ENCODE measurements around the gene FYN. TPM values are rescaled to one million over a fixed set of nuclear protein-coding genes. Genes with fewer than 3 reads are reported as not detected.

FYN gene
- total RNA-seq, 1 donor from 2014 or later, result 474 TPM

DNA sequence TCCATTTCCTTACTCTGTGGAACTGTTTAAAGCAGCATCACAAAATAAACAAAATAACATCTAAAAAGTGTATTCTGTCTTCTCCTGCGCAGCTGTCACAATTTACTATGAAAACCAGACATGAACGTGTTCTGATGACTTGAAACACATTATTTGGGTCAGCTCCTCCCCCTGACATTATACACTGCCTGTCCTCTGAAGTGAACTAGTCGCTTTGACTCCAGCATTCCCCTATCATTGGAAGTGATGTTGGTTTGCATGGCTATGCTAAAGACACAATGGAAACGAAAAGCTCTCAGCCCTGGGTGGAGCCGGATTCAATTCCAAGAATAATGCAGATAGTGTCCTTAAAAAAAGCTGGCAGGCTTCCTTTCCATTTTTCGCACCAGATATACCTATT lies 125.9 kb downstream of the FYN start:
- DNase-seq (ENCODE audit: low spot score), result no peak
- peaks cover 37% of the 10 kb centered on the region for H3K36me3 Mint-ChIP-seq (ENCODE audit: low read depth, unreplicated experiment)
- no peaks in the 10 kb centered on the region for H3K9me3 Mint-ChIP-seq (ENCODE audit: unreplicated experiment)
- peaks cover 75% of the 10 kb centered on the region for H3K4me1 Mint-ChIP-seq (ENCODE audit: unreplicated experiment)
- H3K27ac Mint-ChIP-seq (ENCODE audit: unreplicated experiment), result peak overlapping the region; percentile 74
- H3K27me3 Mint-ChIP-seq (ENCODE audit: unreplicated experiment), result peaks cover 2% of the 10 kb centered on the region
- no peak overlapping the region for H3K4me3 Mint-ChIP-seq (ENCODE audit: unreplicated experiment)
- TF ChIP-seq, protein P1, sequence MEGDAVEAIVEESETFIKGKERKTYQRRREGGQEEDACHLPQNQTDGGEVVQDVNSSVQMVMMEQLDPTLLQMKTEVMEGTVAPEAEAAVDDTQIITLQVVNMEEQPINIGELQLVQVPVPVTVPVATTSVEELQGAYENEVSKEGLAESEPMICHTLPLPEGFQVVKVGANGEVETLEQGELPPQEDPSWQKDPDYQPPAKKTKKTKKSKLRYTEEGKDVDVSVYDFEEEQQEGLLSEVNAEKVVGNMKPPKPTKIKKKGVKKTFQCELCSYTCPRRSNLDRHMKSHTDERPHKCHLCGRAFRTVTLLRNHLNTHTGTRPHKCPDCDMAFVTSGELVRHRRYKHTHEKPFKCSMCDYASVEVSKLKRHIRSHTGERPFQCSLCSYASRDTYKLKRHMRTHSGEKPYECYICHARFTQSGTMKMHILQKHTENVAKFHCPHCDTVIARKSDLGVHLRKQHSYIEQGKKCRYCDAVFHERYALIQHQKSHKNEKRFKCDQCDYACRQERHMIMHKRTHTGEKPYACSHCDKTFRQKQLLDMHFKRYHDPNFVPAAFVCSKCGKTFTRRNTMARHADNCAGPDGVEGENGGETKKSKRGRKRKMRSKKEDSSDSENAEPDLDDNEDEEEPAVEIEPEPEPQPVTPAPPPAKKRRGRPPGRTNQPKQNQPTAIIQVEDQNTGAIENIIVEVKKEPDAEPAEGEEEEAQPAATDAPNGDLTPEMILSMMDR (IDR thresholded peaks at IDR 0.05; ENCODE audit: unreplicated experiment), result no peak

DNA sequence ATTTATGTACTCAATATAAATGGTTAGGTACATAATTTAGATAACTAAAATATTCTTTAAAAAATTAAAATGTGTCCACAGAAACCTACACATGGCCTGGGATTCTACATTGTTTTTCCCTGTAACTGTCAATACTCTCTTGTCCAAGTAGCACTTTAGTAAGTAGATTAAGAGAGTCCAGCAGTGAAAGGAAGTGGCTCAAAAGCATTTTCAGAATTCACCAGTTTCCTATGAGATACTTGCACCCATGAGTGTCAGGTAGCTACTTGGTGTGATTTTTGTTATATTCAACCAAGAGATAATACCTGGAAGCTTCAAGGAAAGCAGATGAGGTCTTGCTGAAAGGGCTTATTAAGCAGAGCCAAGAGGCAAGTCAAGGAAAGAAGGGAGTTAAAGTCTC lies 126.3 kb downstream of the FYN start:
- H3K4me1 Mint-ChIP-seq (ENCODE audit: unreplicated experiment), result peaks cover 71% of the 10 kb centered on the region
- H3K27me3 Mint-ChIP-seq (ENCODE audit: unreplicated experiment), result peaks cover 2% of the 10 kb centered on the region
- H3K4me3 Mint-ChIP-seq (ENCODE audit: unreplicated experiment), result no peak overlapping the region
- DNase-seq (ENCODE audit: low spot score), result no peak
- H3K27ac Mint-ChIP-seq (ENCODE audit: unreplicated experiment), result peak overlapping the region; percentile 28
- TF ChIP-seq, protein P1 (IDR thresholded peaks at IDR 0.05; ENCODE audit: unreplicated experiment), result no peak
- H3K9me3 Mint-ChIP-seq (ENCODE audit: unreplicated experiment), result no peaks in the 10 kb centered on the region
- peaks cover 33% of the 10 kb centered on the region for H3K36me3 Mint-ChIP-seq (ENCODE audit: low read depth, unreplicated experiment)

DNA sequence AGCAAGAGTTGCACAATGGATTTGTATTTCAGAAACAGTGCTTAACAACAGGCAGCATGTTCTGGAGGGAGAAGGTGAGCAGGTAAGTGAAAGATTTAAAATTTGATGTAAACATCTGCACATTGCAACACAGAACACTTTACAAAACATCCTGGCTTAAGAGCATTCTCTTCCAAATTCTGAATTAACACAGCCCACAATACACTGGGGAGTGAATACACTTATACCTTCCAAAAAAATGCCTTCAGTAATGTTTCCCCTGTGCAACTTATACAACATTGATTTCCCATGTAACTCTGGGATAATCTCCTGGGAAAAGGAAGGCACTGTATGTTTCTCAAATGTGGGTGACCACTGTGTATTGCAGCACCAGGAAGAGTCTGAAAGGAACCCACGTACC lies 127.6 kb downstream of the FYN start:
- Mint-ChIP-seq H3K4me1 (ENCODE audit: unreplicated experiment) (peaks cover 62% of the 10 kb centered on the region), H3K27me3 (ENCODE audit: unreplicated experiment) (peaks cover 2% of the 10 kb centered on the region), H3K4me3 (ENCODE audit: unreplicated experiment) (peak overlapping the region; percentile 14), H3K36me3 (ENCODE audit: low read depth, unreplicated experiment) (peaks cover 38% of the 10 kb centered on the region), H3K27ac (ENCODE audit: unreplicated experiment) (no peak overlapping the region), H3K9me3 (ENCODE audit: unreplicated experiment) (no peaks in the 10 kb centered on the region)
- no peak for DNase-seq (ENCODE audit: low spot score)
- TF ChIP-seq, protein P1 (IDR thresholded peaks at IDR 0.05; ENCODE audit: unreplicated experiment), result no peak

DNA sequence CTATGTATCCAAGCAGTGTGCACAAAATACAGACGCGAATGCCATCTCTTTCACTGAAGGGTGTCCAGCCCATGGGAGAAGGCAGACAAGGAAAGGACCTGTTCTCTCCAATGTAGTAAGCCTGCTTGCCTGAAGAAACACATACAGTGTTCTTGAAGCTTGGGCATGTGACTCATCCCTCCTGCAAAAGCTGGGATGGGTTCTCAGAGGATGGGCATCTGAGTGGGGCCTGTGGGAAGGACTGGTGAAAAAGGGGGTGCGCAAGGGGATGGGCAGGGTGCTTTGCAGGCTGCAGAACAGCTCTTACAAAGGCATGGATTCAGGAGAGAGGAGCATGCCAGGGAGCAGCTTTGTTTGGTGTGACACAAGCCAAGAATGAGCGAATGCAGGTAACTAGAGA lies 128.1 kb downstream of the FYN start:
- peaks cover 5% of the 10 kb centered on the region for H3K27me3 Mint-ChIP-seq (ENCODE audit: unreplicated experiment)
- peaks cover 58% of the 10 kb centered on the region for H3K4me1 Mint-ChIP-seq (ENCODE audit: unreplicated experiment)
- H3K36me3 Mint-ChIP-seq (ENCODE audit: low read depth, unreplicated experiment), result peaks cover 37% of the 10 kb centered on the region
- TF ChIP-seq, protein P1 (IDR thresholded peaks at IDR 0.05; ENCODE audit: unreplicated experiment), result no peak
- no peak overlapping the region for H3K27ac Mint-ChIP-seq (ENCODE audit: unreplicated experiment)
- DNase-seq (ENCODE audit: low spot score), result no peak
- peak overlapping the region; percentile 14 for H3K4me3 Mint-ChIP-seq (ENCODE audit: unreplicated experiment)
- H3K9me3 Mint-ChIP-seq (ENCODE audit: unreplicated experiment), result no peaks in the 10 kb centered on the region

DNA sequence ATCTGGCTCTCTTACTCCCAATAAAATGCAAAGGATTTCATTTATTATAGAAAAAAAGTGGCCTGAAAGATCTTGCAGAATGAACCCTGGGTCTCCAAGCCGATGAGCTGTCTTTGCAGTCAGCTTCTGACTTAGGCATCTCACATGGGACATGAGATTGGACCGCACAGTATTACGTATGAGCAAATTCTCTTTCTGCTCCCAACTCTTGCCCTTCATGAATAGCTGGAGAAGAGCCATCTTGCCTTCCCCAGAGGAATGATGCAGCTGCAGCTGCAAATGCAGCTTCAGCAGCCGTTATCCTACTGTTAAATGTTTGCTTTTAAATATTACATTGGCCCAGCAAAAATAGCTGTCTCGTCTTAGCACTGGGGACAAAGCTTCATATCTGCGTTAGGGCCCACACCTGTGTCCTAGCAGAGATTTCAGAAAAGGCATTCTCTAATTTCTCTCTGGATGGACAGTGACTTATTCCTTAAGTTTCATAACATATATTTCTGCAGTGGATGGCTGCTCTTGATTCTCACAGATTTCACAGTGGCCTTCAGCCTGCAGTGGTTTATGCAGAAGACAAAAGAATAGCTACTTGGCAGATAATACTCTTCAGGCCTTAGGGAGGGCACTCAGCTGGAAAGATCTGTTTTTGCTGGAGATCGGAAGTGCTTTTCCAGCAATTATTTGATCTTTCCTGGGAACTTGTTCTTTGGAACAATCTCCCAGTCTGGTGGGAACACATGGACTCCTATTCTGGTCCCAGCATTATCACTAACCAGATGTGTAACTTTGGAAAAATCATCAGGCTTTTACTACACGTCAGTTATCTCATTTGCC lies 129.2 kb downstream of the FYN start:
- Mint-ChIP-seq H3K27ac (ENCODE audit: unreplicated experiment) (no peak overlapping the region), H3K27me3 (ENCODE audit: unreplicated experiment) (peaks cover 5% of the 10 kb centered on the region), H3K9me3 (ENCODE audit: unreplicated experiment) (no peaks in the 10 kb centered on the region), H3K4me1 (ENCODE audit: unreplicated experiment) (peaks cover 53% of the 10 kb centered on the region), H3K4me3 (ENCODE audit: unreplicated experiment) (no peak overlapping the region), H3K36me3 (ENCODE audit: low read depth, unreplicated experiment) (peaks cover 42% of the 10 kb centered on the region)
- DNase-seq (ENCODE audit: low spot score), result no peak
- TF ChIP-seq, protein P1 (IDR thresholded peaks at IDR 0.05; ENCODE audit: unreplicated experiment), result no peak
